PFSK-1 (cell line): Measurements from ENCODE around the gene TMEM87B.

Experiments used
- FOXP2 ChIP-seq: optimal IDR thresholded peaks from 2 replicates; pipeline ENCODE3; 2011; ENCODE audit warnings: borderline replicate concordance, control low read depth, inconsistent platforms; ENCODE audit not compliant: insufficient read depth; ENCODE audit errors: extremely low read length, extremely low read depth
- POLR2AphosphoS5 ChIP-seq: IDR thresholded peaks from 2 replicates; pipeline ENCODE4 v1.6.1; 2012; ENCODE audit warnings: low read depth, mild to moderate bottlenecking, control low read depth, low read length, moderate library complexity
- REST ChIP-seq, 2 experiments: IDR thresholded peaks; 2 replicates each; pipeline versions ENCODE4 v1.6.1 to v1.8.0; 2011 to 2012; ENCODE audit warnings: low read depth in 2 of 2, low read length in 2 of 2, control low read depth in 1 of 2, inconsistent platforms in 1 of 2, mild to moderate bottlenecking in 1 of 2, moderate library complexity in 1 of 2; ENCODE audit not compliant: insufficient read depth in 1 of 2
- SIN3A ChIP-seq: IDR thresholded peaks from 2 replicates; pipeline ENCODE4 v1.6.1; 2012; ENCODE audit warnings: mild to moderate bottlenecking, low read length, moderate library complexity, borderline replicate concordance; ENCODE audit not compliant: insufficient read depth
- TAF1 ChIP-seq: IDR thresholded peaks from 2 replicates; pipeline ENCODE4 v1.6.1; 2012; ENCODE audit warnings: low read length, control low read depth, borderline replicate concordance; ENCODE audit not compliant: insufficient read depth

Gene TMEM87B

GRCh38 chr2:112059671-112060070 is 4.6 kb downstream of the TMEM87B start:
- TF ChIP-seq REST (IDR thresholded peaks at IDR 0.05; ENCODE audit: insufficient read depth in 1 of 2, low read depth in 2 of 2, low read length in 2 of 2) (no peak), SIN3A (no peak), FOXP2 (no peak), TAF1 (no peak), POLR2AphosphoS5 (no peak)

- TF ChIP-seq TAF1: no peak
- no peak for TF ChIP-seq SIN3A
- TF ChIP-seq FOXP2: no peak
- TF ChIP-seq REST (IDR thresholded peaks at IDR 0.05; ENCODE audit: insufficient read depth in 1 of 2, low read depth in 2 of 2, low read length in 2 of 2): no peak
- no peak for TF ChIP-seq POLR2AphosphoS5
These were observed 6.2 kb downstream of the TMEM87B start for GRCh38 chr2:112061299-112061698.

GRCh38 chr2:112061840-112062239 is 6.8 kb downstream of the TMEM87B start:
- TF ChIP-seq FOXP2: no peak
- no peak for TF ChIP-seq SIN3A

GRCh38 chr2:112062894-112063293 is 7.8 kb downstream of the TMEM87B start:
- TF ChIP-seq REST (IDR thresholded peaks at IDR 0.05; ENCODE audit: insufficient read depth in 1 of 2, low read depth in 2 of 2, low read length in 2 of 2): no peak
- no peak for TF ChIP-seq SIN3A
- no peak for TF ChIP-seq POLR2AphosphoS5
- TF ChIP-seq TAF1: no peak
- TF ChIP-seq FOXP2: no peak

- TF ChIP-seq SIN3A: no peak
- no peak for TF ChIP-seq POLR2AphosphoS5
- no peak for TF ChIP-seq TAF1
- no peak for TF ChIP-seq REST (IDR thresholded peaks at IDR 0.05; ENCODE audit: insufficient read depth in 1 of 2, low read depth in 2 of 2, low read length in 2 of 2)
- TF ChIP-seq FOXP2: no peak
These were observed 10.4 kb downstream of the TMEM87B start for GRCh38 chr2:112065486-112065885.
